GM18951 (cell line): ENCODE results near the gene HM13.
A peak's percentile ranks its signal among the peaks of the same experiment; 100 is the strongest.
"Not testable (repeated sequence)": the region's sequence is repeated elsewhere in the genome, so short reads cannot be mapped to it uniquely, and the experiment has no call there.

Source experiments
- POLR2A ChIP-seq: IDR thresholded peaks from 4 replicates; pipeline ENCODE4 v1.6.1; 2011; ENCODE audit warnings: mild to moderate bottlenecking; ENCODE audit not compliant: insufficient read length, insufficient read depth; ENCODE audit errors: extremely low read depth
- in situ Hi-C: fragments of 300-500 bp; cut with MboI; formaldehyde crosslinking; loops from one replicate; pipeline ENCODE4 v1.12.0; 2022; ENCODE audit warnings: low sequenced_read_pairs, mixed read lengths, inconsistent platforms; ENCODE audit not compliant: unreplicated experiment

The HM13 gene

GRCh38 chr20:31540406-31540805, 26.2 kb downstream of the HM13 start:
- in situ Hi-C loops: no loop called here
- TF ChIP-seq POLR2A: no peak

- in situ Hi-C loops: no loop called here
- TF ChIP-seq POLR2A: no peak
Measured at GRCh38 chr20:31542201-31542842, 28.1 kb downstream of the HM13 start.

- no peak for TF ChIP-seq POLR2A
- in situ Hi-C loops: no loop called here
Measured at GRCh38 chr20:31542963-31543362, 28.7 kb downstream of the HM13 start.

GRCh38 chr20:31543966-31544598, 29.8 kb downstream of the HM13 start:
- in situ Hi-C loops: no loop called here
- no peak for TF ChIP-seq POLR2A

- no peak for TF ChIP-seq POLR2A
Measured at GRCh38 chr20:31544600-31544999, 30.4 kb downstream of the HM13 start.

GRCh38 chr20:31545621-31546040, 31.4 kb downstream of the HM13 start:
- in situ Hi-C loops: not testable (repeated sequence)

More at GRCh38 chr20:31544600-31544999, 30.4 kb downstream of the HM13 start:
- in situ Hi-C loops: no loop called here

GRCh38 chr20:31547017-31547675, 32.9 kb downstream of the HM13 start:
- TF ChIP-seq POLR2A: peak; percentile 79
- in situ Hi-C loops: no loop called here

- no peak for TF ChIP-seq POLR2A
- in situ Hi-C loops: no loop called here
Measured at GRCh38 chr20:31547720-31548298, 33.6 kb downstream of the HM13 start.

GRCh38 chr20:31548820-31549512, 34.7 kb downstream of the HM13 start:
- in situ Hi-C loops: no loop called here
- TF ChIP-seq POLR2A: no peak

GRCh38 chr20:31549513-31549880, 35.3 kb downstream of the HM13 start:
- TF ChIP-seq POLR2A: no peak
- in situ Hi-C loops: no loop called here

GRCh38 chr20:31550099-31550498, 35.9 kb downstream of the HM13 start:
- in situ Hi-C loops: loop anchor here (10.0 kb wide), 1 partner anchor 175 kb away; the partner anchor contains the start of gene BCL2L1
- no peak for TF ChIP-seq POLR2A

GRCh38 chr20:31551163-31552081, 37.2 kb downstream of the HM13 start:
- no peak for TF ChIP-seq POLR2A
- in situ Hi-C loops: loop anchor here (10.0 kb wide), 1 partner anchor 173 kb away; the partner anchor contains the start of gene BCL2L1

- in situ Hi-C loops: loop anchor here (10.0 kb wide), 1 partner anchor 170 kb away; the partner anchor contains the start of gene BCL2L1
- no peak for TF ChIP-seq POLR2A
Measured at GRCh38 chr20:31555203-31555775, 41.0 kb downstream of the HM13 start.
